ENCODE measurements around the gene PLA1A. TPM values are rescaled to one million over a fixed set of nuclear protein-coding genes. Genes with fewer than 3 reads are reported as not detected.

Gene PLA1A
- polyA plus RNA-seq, 3 donors = 0.36 TPM; not detected in 2

GRCh38 chr3:119553823-119554415 lies 43.8 kb upstream of the PLA1A start:
- H3K4me1 ChIP-seq (ENCODE audit: control insufficient read depth in 1 of 2, insufficient read depth in 2 of 2, low read length in 2 of 2) = peaks cover 25 to 29% of the 10 kb centered on the region in 2 donors
- H3K9me3 ChIP-seq (replicated peaks in 1 of 2; ENCODE audit: control insufficient read depth in 1 of 2, insufficient read depth in 1 of 2, low read length in 2 of 2) = no peaks in the 10 kb centered on the region
- no peaks in the 10 kb centered on the region for H3K27me3 ChIP-seq (ENCODE audit: control insufficient read depth in 2 of 2, insufficient read depth in 2 of 2, low read length in 2 of 2)
- TF ChIP-seq CTCF (IDR thresholded peaks at IDR 0.05) = no peak
- Mint-ChIP-seq H3K36me3 (no peaks in the 10 kb centered on the region), H3K4me1 (peaks cover 32% of the 10 kb centered on the region), H3K4me3 (no peak overlapping the region), H3K9me3 (peaks cover 0 to 3% (median 0%) of the 10 kb centered on the region in 7 donors), H3K27me3 (ENCODE audit: low read depth in 3 of 3) (no peaks in the 10 kb centered on the region), H3K27ac (peak overlapping the region in 1 of 7 donors; percentile 8)
- H3K4me3 ChIP-seq (replicated peaks in 1 of 3; ENCODE audit: low read depth in 2 of 3, low read length in 3 of 3) = no peak overlapping the region
- DNase-seq = no peak
- H3K36me3 ChIP-seq (replicated peaks in 1 of 2; ENCODE audit: control insufficient read depth in 1 of 2, insufficient read depth in 2 of 2, low read length in 2 of 2) = no peaks in the 10 kb centered on the region
- H3K79me2 ChIP-seq (ENCODE audit: insufficient read depth, low read length) = no peaks in the 10 kb centered on the region
- WGBS (ENCODE audit: insufficient coverage) = 78% methylated on average over 3 of the region's 5 CpGs
- H3K27ac ChIP-seq (ENCODE audit: low read depth in 1 of 2, low read length in 2 of 2) = no peak overlapping the region
- no peak overlapping the region for H3K9ac ChIP-seq (ENCODE audit: insufficient read depth, low read length, poor library complexity, severe bottlenecking)
- intact Hi-C loops (cut with micrococcal nuclease) = no loop called here
- H2AFZ ChIP-seq (ENCODE audit: insufficient read depth, low read depth, low read length, poor library complexity, severe bottlenecking) = peak overlapping the region; percentile 36
- H3K4me2 ChIP-seq (replicated peaks; ENCODE audit: extremely low read depth, low read length, poor library complexity, severe bottlenecking) = no peak overlapping the region
- no peaks in the 10 kb centered on the region for H4K20me1 ChIP-seq (ENCODE audit: insufficient read depth, low read length)

- H3K27me3 Mint-ChIP-seq (ENCODE audit: low read depth in 3 of 3) = peaks cover 0 to 1% (median 0%) of the 10 kb centered on the region in 3 donors
- peak overlapping the region; percentile 82 to 93 (median 89) for H3K27ac Mint-ChIP-seq
- Histone ChIP-seq H3K4me3 (replicated peaks in 1 of 3; ENCODE audit: low read depth in 2 of 3, low read length in 3 of 3) (peak overlapping the region in 1 of 3 experiments; percentile 18), H4K20me1 (ENCODE audit: insufficient read depth, low read length) (no peaks in the 10 kb centered on the region), H3K36me3 (replicated peaks in 1 of 2; ENCODE audit: control insufficient read depth in 1 of 2, insufficient read depth in 2 of 2, low read length in 2 of 2) (no peaks in the 10 kb centered on the region), H3K9me3 (replicated peaks in 1 of 2; ENCODE audit: control insufficient read depth in 1 of 2, insufficient read depth in 1 of 2, low read length in 2 of 2) (no peaks in the 10 kb centered on the region), H3K27ac (ENCODE audit: low read depth in 1 of 2, low read length in 2 of 2) (peak overlapping the region; percentile 64 to 65), H2AFZ (ENCODE audit: insufficient read depth, low read depth, low read length, poor library complexity, severe bottlenecking) (peak overlapping the region; percentile 4), H3K4me2 (replicated peaks; ENCODE audit: extremely low read depth, low read length, poor library complexity, severe bottlenecking) (peak overlapping the region; percentile 1), H3K9ac (ENCODE audit: insufficient read depth, low read length, poor library complexity, severe bottlenecking) (no peak overlapping the region), H3K79me2 (ENCODE audit: insufficient read depth, low read length) (no peaks in the 10 kb centered on the region), H3K27me3 (ENCODE audit: control insufficient read depth in 2 of 2, insufficient read depth in 2 of 2, low read length in 2 of 2) (no peaks in the 10 kb centered on the region), H3K4me1 (ENCODE audit: control insufficient read depth in 1 of 2, insufficient read depth in 2 of 2, low read length in 2 of 2) (peaks cover 36 to 39% of the 10 kb centered on the region in 2 donors)
- WGBS (ENCODE audit: insufficient coverage) = 7% methylated on average over 2 of the region's 4 CpGs
- DNase-seq = peak; percentile 64 to 98 (median 84)
- no peaks in the 10 kb centered on the region for H3K36me3 Mint-ChIP-seq
- intact Hi-C loops (cut with micrococcal nuclease) = no loop called here
- no peak for TF ChIP-seq CTCF (IDR thresholded peaks at IDR 0.05)
- H3K9me3 Mint-ChIP-seq = peaks cover 0 to 3% (median 0%) of the 10 kb centered on the region in 7 donors
- peaks cover 42% of the 10 kb centered on the region for H3K4me1 Mint-ChIP-seq
- H3K4me3 Mint-ChIP-seq = peak overlapping the region; percentile 58 to 84
Observed at GRCh38 chr3:119555309-119555735, 42.4 kb upstream of the PLA1A start.
